Calu3 (cell line): ENCODE measurements around the gene HIC1. TPM values are rescaled to one million over a fixed set of nuclear protein-coding genes. Genes with fewer than 3 reads are reported as not detected.

ENCODE experiments used
- BruUV-seq: library from RNA; stranded (reverse); fragments of 400-500 nt; replicated peaks from 2 replicates; lab custom pipeline; 2021; lab: Mats Ljungman, UMichigan
- CTCF ChIA-PET: fragments of 300-600 bp; sonication (Branson Sonifier 250); formaldehyde crosslinking; loops from one replicate; lab custom pipeline; 2022; ENCODE audit warnings: antibody characterized with exemption; lab: Charles Lee
- DNase-seq: peaks from one replicate; pipeline ENCODE4 v3.0.0; 2022
- H3K27ac Mint-ChIP-seq: one replicate; pipeline ENCODE4 v1.8.0; 2022; ENCODE audit warnings: mixed read lengths; ENCODE audit not compliant: unreplicated experiment
- H3K27me3 Mint-ChIP-seq: one replicate; pipeline ENCODE4 v1.8.0; 2022; ENCODE audit warnings: mixed read lengths; ENCODE audit not compliant: unreplicated experiment
- H3K36me3 Mint-ChIP-seq: one replicate; pipeline ENCODE4 v1.8.0; 2022; ENCODE audit warnings: mild to moderate bottlenecking, moderate library complexity, mixed read lengths; ENCODE audit not compliant: insufficient read depth, unreplicated experiment
- H3K4me1 Mint-ChIP-seq: one replicate; pipeline ENCODE4 v1.8.0; 2022; ENCODE audit warnings: mild to moderate bottlenecking, low read depth, mixed read lengths; ENCODE audit not compliant: unreplicated experiment
- H3K4me3 Mint-ChIP-seq: one replicate; pipeline ENCODE4 v1.8.0; 2022; ENCODE audit warnings: mild to moderate bottlenecking, low read depth, moderate library complexity, mixed read lengths; ENCODE audit not compliant: unreplicated experiment
- H3K9me3 Mint-ChIP-seq: one replicate; pipeline ENCODE4 v1.8.0; 2022; ENCODE audit warnings: low read depth, mixed read lengths; ENCODE audit not compliant: unreplicated experiment
- CTCF ChIP-seq: fragments of 200-600 bp; IDR thresholded peaks from one replicate; pipeline ENCODE4 v1.8.0; 2022; ENCODE audit warnings: antibody characterized with exemption; ENCODE audit not compliant: unreplicated experiment
- intact Hi-C: fragments of 100-400 bp; cut with micrococcal nuclease; formaldehyde crosslinking; loops from one replicate; pipeline ENCODE4 v1.10.0; 2022; ENCODE audit not compliant: unreplicated experiment
- total RNA-seq: library from RNA; stranded (reverse); gene quantifications from 2 replicates; pipeline ENCODE4 v1.2.3, GENCODE V29; 2022

HIC1 gene
- total RNA-seq, 1 experiment from 2014 or later, result 1.2 TPM

GRCh38 chr17:2051933-2052559 lies 2.9 kb upstream of the HIC1 start:
- CTCF ChIA-PET, result no interaction called here
- Mint-ChIP-seq H3K4me3 (peak overlapping the region; percentile 6), H3K4me1 (peaks cover 8% of the 10 kb centered on the region), H3K27ac (no peak overlapping the region), H3K36me3 (peaks cover 16% of the 10 kb centered on the region), H3K9me3 (no peaks in the 10 kb centered on the region), H3K27me3 (peaks cover 32% of the 10 kb centered on the region)
- TF ChIP-seq CTCF, result no peak
- BruUV-seq, result no TSS peak
- intact Hi-C loops, result no loop called here
- DNase-seq, result no peak

- intact Hi-C loops, result no loop called here
- H3K36me3 Mint-ChIP-seq, result peaks cover 16% of the 10 kb centered on the region
- TF ChIP-seq CTCF, result peak; percentile 22
- H3K4me3 Mint-ChIP-seq, result peak overlapping the region; percentile 60
- H3K27me3 Mint-ChIP-seq, result peaks cover 32% of the 10 kb centered on the region
- no TSS peak for BruUV-seq
- CTCF ChIA-PET, result interaction anchor here (0.7 to 2.6 kb wide), 4 partner anchors 165 to 1197 kb away, joined by 3 to 22 read pairs (median 6); no protein-coding TSS in a partner anchor
- H3K9me3 Mint-ChIP-seq, result no peaks in the 10 kb centered on the region
- H3K4me1 Mint-ChIP-seq, result peaks cover 8% of the 10 kb centered on the region
- H3K27ac Mint-ChIP-seq, result peak overlapping the region; percentile 46
- peak; percentile 65 for DNase-seq
Observed at GRCh38 chr17:2053380-2054261, 1.3 kb upstream of the HIC1 start.

GRCh38 chr17:2054262-2054511 lies 716 bp upstream of the HIC1 start:
- Mint-ChIP-seq H3K4me3 (peak overlapping the region; percentile 60), H3K27me3 (peaks cover 32% of the 10 kb centered on the region), H3K4me1 (peaks cover 8% of the 10 kb centered on the region), H3K27ac (no peak overlapping the region), H3K9me3 (no peaks in the 10 kb centered on the region), H3K36me3 (peaks cover 13% of the 10 kb centered on the region)
- intact Hi-C loops, result no loop called here
- CTCF ChIA-PET, result interaction anchor here (0.6 to 2.6 kb wide), 6 partner anchors 39 to 307 kb away, joined by 3 to 22 read pairs (median 3); no protein-coding TSS in a partner anchor
- no TSS peak for BruUV-seq
- TF ChIP-seq CTCF, result no peak
- DNase-seq, result no peak

- Mint-ChIP-seq H3K36me3 (peaks cover 5% of the 10 kb centered on the region), H3K4me1 (peaks cover 8% of the 10 kb centered on the region), H3K9me3 (no peaks in the 10 kb centered on the region), H3K27ac (no peak overlapping the region), H3K27me3 (peaks cover 32% of the 10 kb centered on the region), H3K4me3 (peak overlapping the region; percentile 60)
- TF ChIP-seq CTCF, result no peak
- intact Hi-C loops, result no loop called here
- CTCF ChIA-PET, result interaction anchor here (1.0 to 2.6 kb wide), 4 partner anchors 38 to 189 kb away, joined by 3 to 22 read pairs (median 4); no protein-coding TSS in a partner anchor
- no peak for DNase-seq
- BruUV-seq, result no TSS peak
Observed at GRCh38 chr17:2055292-2056205, 646 bp downstream of the HIC1 start.
